ENCODE results near the gene WDR38. TPM values are rescaled to one million over a fixed set of nuclear protein-coding genes. Genes with fewer than 3 reads are reported as not detected.

Gene WDR38
- total and polyA plus RNA-seq, 2 of the 13 experiments (the other 11 are each of a cell fraction or from before 2014, with no cell fraction given) = not detected

GRCh38 chr9:124861342-124862229 lies 8.3 kb downstream of the WDR38 start, which contains the start of the genes ARPC5L and RPL35 (continued):
- peak; percentile 73 for TF ChIP-seq E2F1 (CRISPR knock-in tag; IDR thresholded peaks at IDR 0.05)
- no peak for TF ChIP-seq PRDM4 (CRISPR knock-in tag; IDR thresholded peaks at IDR 0.05; ENCODE audit: borderline replicate concordance)
- TF ChIP-seq ZNF740 (CRISPR knock-in tag; IDR thresholded peaks at IDR 0.05) = no peak
- 0 out of 2 replicates have a peak, but pooled peaks have one; percentile 73 for TF ChIP-seq MZF1 (CRISPR knock-in tag; IDR thresholded peaks at IDR 0.05; ENCODE audit: borderline replicate concordance)
- peak; percentile 37; the same call in 1 of the 2 replicates for TF ChIP-seq ZMYM3 (CRISPR knock-in tag; IDR thresholded peaks at IDR 0.05)
- TF ChIP-seq ZNF761 (CRISPR knock-in tag; conservative IDR thresholded peaks at IDR 0.05) = no peak
- no peak for TF ChIP-seq MLX (CRISPR knock-in tag; IDR thresholded peaks at IDR 0.05)
- TF ChIP-seq ZNF691 (CRISPR knock-in tag; IDR thresholded peaks at IDR 0.05; ENCODE audit: borderline replicate concordance, low read depth) = peak; percentile 20; the same call in 1 of the 2 replicates
- peak; percentile 86; the same call in 1 of the 2 replicates for TF ChIP-seq ZNF296 (CRISPR knock-in tag; conservative IDR thresholded peaks at IDR 0.05)
- TF ChIP-seq SRY (CRISPR knock-in tag; IDR thresholded peaks at IDR 0.05) = peak; percentile 94; the same call in 1 of the 2 replicates
- 0 out of 2 replicates have a peak, but pooled peaks have one; percentile 4 for TF ChIP-seq STAG1 (CRISPR knock-in tag; IDR thresholded peaks at IDR 0.05)
- TF ChIP-seq ARNTL (CRISPR knock-in tag; IDR thresholded peaks at IDR 0.05) = no peak
- TF ChIP-seq ELK4 (CRISPR knock-in tag; IDR thresholded peaks at IDR 0.05; ENCODE audit: borderline replicate concordance) = no peak
- no peak for TF ChIP-seq THAP8 (CRISPR knock-in tag; IDR thresholded peaks at IDR 0.05; ENCODE audit: borderline replicate concordance)
- TF ChIP-seq ZNF839 (CRISPR knock-in tag; IDR thresholded peaks at IDR 0.05; ENCODE audit: borderline replicate concordance) = no peak
- no peak; the same call in 1 of the 2 replicates for TF ChIP-seq ZNF484 (CRISPR knock-in tag; IDR thresholded peaks at IDR 0.05; ENCODE audit: borderline replicate concordance, low read depth)
